Measurements from ENCODE around the gene C20orf96. TPM values are rescaled to one million over a fixed set of nuclear protein-coding genes. Genes with fewer than 3 reads are reported as not detected.

The C20orf96 gene
- total RNA-seq, 2 experiments from 2014 or later, result 9.6 to 11.7 TPM

DNA sequence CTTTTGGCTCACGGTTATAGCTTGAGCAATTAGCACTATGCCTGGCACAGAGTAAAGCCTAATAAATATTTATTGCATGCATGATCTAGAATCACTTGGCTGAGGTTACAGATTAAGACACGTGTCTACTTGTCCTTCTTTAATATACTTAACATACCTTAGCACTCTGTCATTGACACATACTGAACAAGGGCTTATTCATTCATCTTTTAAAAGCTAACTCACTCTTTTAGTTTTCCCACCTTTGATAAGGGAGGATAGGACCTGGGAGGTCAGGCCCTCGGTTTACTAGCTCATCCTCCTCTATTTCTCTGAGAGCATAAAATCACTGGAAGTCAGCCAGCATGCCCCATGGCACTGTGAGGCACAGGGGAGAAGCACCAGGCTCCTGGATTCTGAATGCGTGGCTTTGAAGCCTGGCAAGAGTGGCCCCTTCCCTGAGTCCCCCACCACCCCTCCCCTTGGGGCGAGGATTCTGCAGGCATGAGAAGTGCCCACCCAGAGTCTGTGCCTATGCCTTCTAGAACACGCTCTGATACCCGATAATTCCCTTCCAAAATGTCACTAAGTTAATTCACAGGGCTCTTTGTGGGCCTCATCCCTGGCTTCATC is 18.0 kb upstream of the C20orf96 start:
- DNase-seq (no peak), ATAC-seq (ENCODE audit: low read depth) (no peak)
- Mint-ChIP-seq H3K36me3 (peaks cover 2% of the 10 kb centered on the region), H3K4me3 (no peak overlapping the region), H3K27me3 (no peaks in the 10 kb centered on the region), H3K9me3 (no peaks in the 10 kb centered on the region), H3K27ac (no peak overlapping the region), H3K4me1 (peaks cover 18% of the 10 kb centered on the region)
- POLR2A ChIA-PET, result interaction anchor here (0.5 to 4.6 kb wide), 3 partner anchors 11 to 59 kb away, joined by 3 to 32 read pairs (median 4); partner anchors contain the start of genes SOX12 and ZCCHC3

DNA sequence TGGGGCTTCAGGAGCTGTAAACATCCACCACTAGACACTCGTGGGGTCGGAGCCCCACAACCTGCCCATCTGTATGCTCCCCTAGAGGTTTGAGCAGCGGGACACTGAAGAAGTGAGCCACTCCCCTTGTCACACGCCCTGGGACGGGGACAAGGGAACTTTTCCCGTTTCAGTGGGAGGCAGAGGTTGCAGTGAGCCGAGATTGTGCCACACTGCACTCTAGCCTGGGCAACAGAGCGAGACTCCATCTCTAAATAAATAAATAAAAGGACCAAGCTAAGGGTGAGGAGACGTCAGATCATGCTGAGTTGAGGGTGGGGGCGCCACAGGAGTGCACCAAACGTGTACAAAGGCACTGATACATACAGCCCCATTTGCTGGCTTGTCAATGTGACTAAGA is 15.2 kb upstream of the C20orf96 start:
- H3K36me3 Mint-ChIP-seq, result peaks cover 15% of the 10 kb centered on the region
- H3K9me3 Mint-ChIP-seq, result no peaks in the 10 kb centered on the region
- peaks cover 22% of the 10 kb centered on the region for H3K4me1 Mint-ChIP-seq
- H3K27me3 Mint-ChIP-seq, result no peaks in the 10 kb centered on the region
- DNase-seq (no peak), ATAC-seq (ENCODE audit: low read depth) (no peak)
- no peak overlapping the region for H3K4me3 Mint-ChIP-seq
- POLR2A ChIA-PET, result no interaction called here
- H3K27ac Mint-ChIP-seq, result no peak overlapping the region

DNA sequence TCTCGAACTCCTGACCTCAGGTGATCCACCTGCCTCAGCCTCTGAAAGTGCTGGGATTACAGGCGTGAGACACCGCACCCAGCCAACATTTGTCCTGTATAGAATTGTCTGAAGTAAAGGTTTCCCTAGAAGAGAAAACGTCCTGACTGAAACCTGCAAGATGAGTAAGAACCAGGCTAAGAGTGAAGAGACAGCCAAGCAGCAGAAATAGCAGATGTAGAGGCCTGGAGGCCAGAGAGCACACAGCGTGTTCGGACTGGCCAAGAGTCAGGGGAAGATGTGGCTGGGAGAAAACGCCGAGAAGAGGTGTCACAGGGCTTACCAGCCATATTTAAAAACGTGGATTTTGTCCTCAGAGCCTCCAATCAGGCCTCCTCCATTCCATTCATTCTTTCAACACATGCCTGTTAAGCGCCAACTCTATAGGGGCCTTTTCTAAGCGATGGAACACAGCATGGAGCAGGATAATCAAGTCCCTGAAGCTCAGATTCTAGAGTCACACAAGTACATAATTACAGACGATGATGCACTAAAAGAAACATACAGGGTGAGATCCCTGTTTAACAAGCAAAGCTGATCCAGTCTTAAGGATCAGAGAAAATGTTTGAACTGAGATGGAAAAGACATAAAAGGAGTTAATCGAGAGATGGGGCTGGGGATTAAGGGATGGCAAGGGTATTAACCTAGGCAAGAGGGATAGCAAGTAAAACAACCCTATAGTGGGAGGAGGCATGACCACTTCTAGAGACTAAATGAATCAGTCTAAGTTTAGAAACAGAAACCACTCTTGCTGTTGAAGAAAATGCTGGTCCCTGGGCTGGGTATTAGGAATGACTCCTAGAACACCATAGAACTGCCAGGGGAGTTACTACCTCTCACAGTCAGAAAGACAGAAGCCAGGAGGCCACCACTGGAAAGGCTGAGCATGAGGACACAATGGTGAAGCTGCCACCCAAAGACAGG is 11.6 kb upstream of the C20orf96 start:
- POLR2A ChIA-PET, result interaction anchor here (1.1 to 7.8 kb wide), 2 partner anchors 22 kb away, joined by 3 to 84 read pairs; partner anchors contain the start of gene SOX12
- H3K27ac Mint-ChIP-seq, result no peak overlapping the region
- no peak overlapping the region for H3K4me3 Mint-ChIP-seq

DNA sequence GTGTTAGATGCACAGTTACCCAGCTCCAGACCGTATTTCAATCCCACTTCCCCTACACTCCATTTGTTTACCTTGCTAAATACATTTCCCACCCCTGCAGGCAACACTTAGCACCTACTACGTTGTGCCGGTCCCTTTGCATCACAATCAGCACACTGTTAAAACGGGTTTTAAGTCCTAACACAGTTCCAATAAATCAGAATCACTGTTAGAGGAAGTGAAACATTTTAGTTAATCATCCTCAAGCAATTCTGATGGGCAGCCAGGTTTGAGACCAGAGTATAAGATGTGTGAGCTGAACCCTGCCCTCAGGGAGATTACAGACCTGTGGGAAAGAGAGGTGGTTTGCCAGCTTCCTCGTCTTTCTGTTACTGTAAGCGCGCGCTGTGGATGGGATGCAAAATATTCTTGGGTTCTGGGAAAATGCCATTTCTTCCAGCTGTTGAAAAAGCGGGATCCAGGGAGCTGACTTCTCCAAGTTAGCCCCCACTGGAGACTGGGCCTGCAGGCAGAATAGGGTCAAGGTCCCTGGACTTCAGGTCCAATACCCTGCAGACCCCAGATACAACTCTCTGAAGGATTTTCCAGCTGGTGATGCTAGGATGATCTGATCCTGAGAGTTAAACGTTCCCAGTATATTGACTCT is 9.9 kb upstream of the C20orf96 start:
- peaks cover 34% of the 10 kb centered on the region for H3K4me1 Mint-ChIP-seq
- ATAC-seq (ENCODE audit: low read depth), result no peak
- H3K27me3 Mint-ChIP-seq, result no peaks in the 10 kb centered on the region
- DNase-seq, result no peak
- H3K36me3 Mint-ChIP-seq, result peaks cover 32% of the 10 kb centered on the region
- H3K9me3 Mint-ChIP-seq, result no peaks in the 10 kb centered on the region
- POLR2A ChIA-PET, result interaction anchor here (5.0 to 7.8 kb wide), 2 partner anchors 9 to 24 kb away, joined by 32 to 84 read pairs; partner anchors contain the start of gene SOX12
- no peak overlapping the region for H3K27ac Mint-ChIP-seq
- peak overlapping the region; percentile 98 for H3K4me3 Mint-ChIP-seq

More for the DNA sequence above, 11.6 kb upstream of the C20orf96 start:
- Mint-ChIP-seq H3K9me3 (no peaks in the 10 kb centered on the region), H3K27me3 (no peaks in the 10 kb centered on the region), H3K36me3 (peaks cover 32% of the 10 kb centered on the region), H3K4me1 (peaks cover 25% of the 10 kb centered on the region)
- DNase-seq (no peak), ATAC-seq (ENCODE audit: low read depth) (no peak)

DNA sequence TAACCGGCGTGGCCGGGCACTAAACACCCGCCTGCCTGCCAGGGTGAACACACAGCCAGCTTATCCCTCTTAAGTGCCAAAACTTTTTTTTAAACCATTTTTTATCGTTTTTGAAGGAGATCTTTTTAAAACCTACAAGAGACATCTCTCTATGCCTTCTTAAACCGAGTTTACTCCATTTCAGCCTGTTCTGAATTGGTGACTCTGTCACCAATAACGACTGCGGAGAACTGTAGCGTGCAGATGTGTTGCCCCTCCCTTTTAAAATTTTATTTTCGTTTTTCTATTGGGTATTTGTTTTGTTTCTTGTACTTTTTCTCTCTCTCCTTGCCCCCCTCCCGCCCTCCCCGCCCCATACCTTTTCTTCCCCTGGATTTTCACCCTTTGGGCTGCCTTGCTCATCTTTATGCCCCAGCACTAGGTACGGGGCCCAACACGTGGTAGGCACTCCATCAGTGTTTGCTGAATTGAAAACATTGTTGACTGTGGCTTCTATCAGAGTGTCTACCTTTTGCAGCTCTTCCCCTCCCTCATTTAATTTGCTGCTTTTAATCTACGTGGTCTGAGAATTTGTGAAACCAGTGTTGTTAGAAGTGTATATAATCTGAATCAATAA is 8.3 kb upstream of the C20orf96 start:
- DNase-seq (no peak), ATAC-seq (ENCODE audit: low read depth) (no peak)
- peaks cover 31% of the 10 kb centered on the region for H3K36me3 Mint-ChIP-seq
- peak overlapping the region; percentile 98 for H3K4me3 Mint-ChIP-seq
- POLR2A ChIA-PET, result interaction anchor here (0.9 to 7.8 kb wide), 4 partner anchors 10 to 32 kb away, joined by 3 to 84 read pairs (median 18); partner anchors contain the start of gene SOX12
- H3K4me1 Mint-ChIP-seq, result peaks cover 37% of the 10 kb centered on the region
- no peaks in the 10 kb centered on the region for H3K9me3 Mint-ChIP-seq
- H3K27me3 Mint-ChIP-seq, result no peaks in the 10 kb centered on the region
- peak overlapping the region; percentile 98 for H3K27ac Mint-ChIP-seq

DNA sequence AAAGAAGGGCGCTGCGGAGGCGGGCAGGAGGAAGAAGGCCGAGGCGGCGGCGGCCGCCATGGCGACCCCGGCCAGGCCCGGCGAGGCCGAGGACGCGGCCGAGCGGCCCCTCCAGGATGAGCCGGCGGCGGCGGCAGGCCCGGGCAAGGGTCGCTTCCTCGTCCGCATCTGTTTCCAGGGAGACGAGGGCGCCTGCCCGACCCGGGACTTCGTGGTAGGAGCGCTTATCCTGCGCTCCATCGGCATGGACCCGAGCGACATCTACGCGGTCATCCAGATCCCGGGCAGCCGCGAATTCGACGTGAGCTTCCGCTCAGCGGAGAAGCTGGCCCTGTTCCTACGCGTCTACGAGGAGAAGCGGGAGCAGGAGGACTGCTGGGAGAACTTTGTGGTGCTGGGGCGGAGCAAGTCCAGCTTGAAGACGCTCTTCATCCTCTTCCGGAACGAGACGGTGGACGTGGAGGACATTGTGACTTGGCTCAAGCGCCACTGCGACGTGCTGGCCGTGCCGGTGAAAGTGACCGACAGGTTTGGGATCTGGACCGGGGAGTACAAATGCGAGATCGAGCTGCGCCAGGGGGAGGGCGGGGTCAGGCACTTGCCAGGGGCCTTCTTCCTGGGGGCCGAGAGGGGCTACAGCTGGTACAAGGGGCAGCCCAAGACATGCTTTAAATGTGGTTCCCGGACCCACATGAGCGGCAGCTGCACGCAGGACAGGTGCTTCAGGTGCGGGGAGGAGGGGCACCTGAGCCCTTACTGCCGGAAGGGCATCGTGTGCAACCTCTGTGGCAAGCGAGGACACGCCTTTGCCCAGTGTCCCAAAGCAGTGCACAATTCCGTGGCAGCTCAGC is 7.6 kb upstream of the C20orf96 start:
- Mint-ChIP-seq H3K4me1 (peaks cover 37% of the 10 kb centered on the region), H3K9me3 (no peaks in the 10 kb centered on the region), H3K4me3 (peak overlapping the region; percentile 98), H3K27me3 (no peaks in the 10 kb centered on the region), H3K36me3 (peaks cover 30% of the 10 kb centered on the region), H3K27ac (peak overlapping the region; percentile 98)
- POLR2A ChIA-PET, result interaction anchor here (1.1 to 7.8 kb wide), 8 partner anchors 10 to 109 kb away, joined by 3 to 84 read pairs (median 4); partner anchors contain the start of gene SOX12
- ATAC-seq (ENCODE audit: low read depth) (peak; percentile 28), DNase-seq (peak; percentile 71)

DNA sequence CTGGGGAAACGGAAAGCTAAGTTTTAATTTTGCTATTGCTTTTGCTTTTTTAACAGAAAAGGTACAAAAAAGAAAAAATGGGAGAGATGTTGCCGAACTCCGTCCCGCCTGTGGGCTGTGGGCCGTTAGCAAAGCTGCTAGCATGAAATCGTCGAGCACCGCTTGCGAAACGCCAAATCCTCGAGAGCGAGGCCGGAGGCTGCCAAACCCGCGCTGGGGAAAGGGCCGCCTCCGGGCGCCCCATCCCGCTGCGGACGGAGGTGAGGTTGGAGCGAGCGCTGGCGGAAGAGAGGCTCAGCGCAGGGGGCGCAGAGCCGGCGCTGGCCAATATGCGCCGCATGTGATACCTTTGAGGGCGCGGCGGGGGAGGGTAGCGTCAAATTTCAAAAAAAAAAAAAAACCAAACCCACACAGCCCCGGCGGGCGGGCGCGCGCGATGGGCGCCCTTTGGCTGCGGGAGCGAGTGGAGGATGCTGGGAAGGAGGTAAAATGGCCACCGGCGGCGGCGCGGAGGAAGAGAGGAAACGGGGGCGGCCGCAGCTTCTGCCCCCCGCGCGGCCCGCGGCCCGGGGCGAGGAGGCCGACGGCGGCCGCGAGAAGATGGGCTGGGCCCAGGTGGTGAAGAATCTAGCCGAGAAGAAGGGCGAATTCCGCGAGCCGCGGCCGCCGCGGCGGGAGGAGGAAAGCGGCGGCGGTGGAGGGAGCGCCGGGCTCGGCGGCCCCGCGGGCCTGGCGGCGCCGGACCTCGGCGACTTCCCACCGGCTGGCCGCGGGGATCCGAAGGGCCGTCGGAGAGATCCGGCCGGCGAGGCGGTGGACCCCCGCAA is 6.8 kb upstream of the C20orf96 start, which contains the start of gene ZCCHC3:
Gene ZCCHC3, plus strand, starts transcription at position 473 of the 827 bp plus-strand sequence. Its CDS starts 17 bp downstream, at position 490.
- H3K27me3 Mint-ChIP-seq, result no peaks in the 10 kb centered on the region
- H3K9me3 Mint-ChIP-seq, result no peaks in the 10 kb centered on the region
- DNase-seq, result peak; percentile 90
- peaks cover 39% of the 10 kb centered on the region for H3K4me1 Mint-ChIP-seq
- peaks cover 26% of the 10 kb centered on the region for H3K36me3 Mint-ChIP-seq
- POLR2A ChIA-PET, result interaction anchor here (0.9 to 7.8 kb wide), 15 partner anchors 10 to 246 kb away, joined by 3 to 84 read pairs (median 4); partner anchors contain the start of genes CSNK2A1 and SOX12
- peak within 1 kb of the TSS; percentile 99 for H3K27ac Mint-ChIP-seq
- H3K4me3 Mint-ChIP-seq, result peak within 1 kb of the TSS; percentile 98
- peak; percentile 88 for ATAC-seq (ENCODE audit: low read depth)

DNA sequence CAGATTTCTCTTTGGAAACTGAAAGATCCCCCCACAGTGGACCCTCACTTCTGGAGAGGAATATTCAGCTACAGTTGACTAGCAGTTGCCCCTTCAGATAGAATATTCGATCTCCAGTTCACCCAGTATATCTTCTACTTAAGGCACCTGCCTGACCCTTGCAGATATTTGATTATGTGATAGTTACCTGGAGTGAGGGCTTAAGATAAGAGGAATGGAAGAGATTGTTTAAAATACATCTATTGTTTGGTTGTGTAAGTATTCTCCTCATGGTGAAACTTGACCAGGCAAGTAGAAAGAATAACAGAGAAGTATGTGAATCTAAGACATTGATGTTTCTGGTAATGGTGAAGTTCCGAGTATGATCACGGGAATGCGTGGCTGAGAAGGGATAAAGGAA is 5.3 kb upstream of the C20orf96 start:
- no peak for DNase-seq
- Mint-ChIP-seq H3K27me3 (no peaks in the 10 kb centered on the region), H3K4me3 (peak overlapping the region; percentile 97), H3K4me1 (peaks cover 32% of the 10 kb centered on the region), H3K36me3 (peaks cover 16% of the 10 kb centered on the region), H3K9me3 (no peaks in the 10 kb centered on the region), H3K27ac (peak overlapping the region; percentile 99)
- POLR2A ChIA-PET, result interaction anchor here (0.6 to 7.8 kb wide), 3 partner anchors 13 to 205 kb away, joined by 3 to 84 read pairs (median 32); partner anchors contain the start of gene SOX12
- no peak for ATAC-seq (ENCODE audit: low read depth)

DNA sequence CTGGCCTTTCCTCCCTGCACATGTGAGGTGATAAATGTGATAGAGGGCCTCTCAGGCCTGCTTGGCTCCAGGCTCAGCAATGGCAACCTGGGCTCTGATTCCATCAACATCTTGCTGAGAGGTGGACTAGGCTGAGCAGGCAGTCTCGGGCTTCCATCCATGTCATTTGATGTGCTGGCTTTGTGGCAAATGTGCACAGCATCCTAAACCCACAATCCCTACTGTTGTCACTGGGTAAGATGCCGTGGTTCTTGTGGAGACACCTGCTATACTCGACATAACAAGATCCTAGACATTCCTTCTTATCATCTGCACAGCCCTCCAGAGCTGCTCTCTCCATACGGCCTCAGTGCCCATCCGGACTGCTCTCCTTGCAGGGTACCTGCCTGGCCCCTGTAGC is 4.1 kb upstream of the C20orf96 start:
- no peaks in the 10 kb centered on the region for H3K9me3 Mint-ChIP-seq
- H3K4me3 Mint-ChIP-seq, result no peak overlapping the region
- no peak overlapping the region for H3K27ac Mint-ChIP-seq
- H3K27me3 Mint-ChIP-seq, result no peaks in the 10 kb centered on the region
- POLR2A ChIA-PET, result interaction anchor here (7.8 kb wide), 1 partner anchor 30 kb away, joined by 84 read pairs; the partner anchor contains the start of gene SOX12
- peaks cover 11% of the 10 kb centered on the region for H3K36me3 Mint-ChIP-seq
- H3K4me1 Mint-ChIP-seq, result peaks cover 26% of the 10 kb centered on the region
- ATAC-seq (ENCODE audit: low read depth), result no peak
- no peak for DNase-seq

DNA sequence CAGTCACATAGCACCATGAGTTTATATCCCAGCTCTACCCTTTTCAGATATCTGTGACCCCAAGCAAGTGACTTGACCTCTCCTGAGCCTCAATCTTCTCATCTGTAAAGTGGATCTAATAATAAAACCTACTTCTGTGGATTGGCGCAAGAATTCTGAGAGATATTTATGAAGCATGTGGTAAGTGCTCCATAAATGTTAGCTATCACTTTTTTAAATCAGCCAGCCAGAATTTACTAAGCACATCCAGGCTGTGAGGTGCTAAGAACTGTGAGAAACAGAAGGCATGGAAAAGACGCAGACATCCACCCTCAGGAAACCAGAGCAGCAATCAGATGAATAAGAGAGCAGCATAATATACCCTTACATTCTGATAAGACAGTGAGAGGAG is 862 bp downstream of the C20orf96 start:
- no peaks in the 10 kb centered on the region for H3K27me3 Mint-ChIP-seq
- ATAC-seq (ENCODE audit: low read depth) (no peak), DNase-seq (no peak)
- H3K4me1 Mint-ChIP-seq, result peaks cover 19% of the 10 kb centered on the region
- POLR2A ChIA-PET, result interaction anchor here (0.6 to 1.1 kb wide), 2 partner anchors 36 to 41 kb away, joined by 3 read pairs; partner anchors contain the start of gene SOX12
- H3K27ac Mint-ChIP-seq, result no peak overlapping the region
- H3K9me3 Mint-ChIP-seq, result peaks cover 1% of the 10 kb centered on the region
- no peak overlapping the region for H3K4me3 Mint-ChIP-seq
- H3K36me3 Mint-ChIP-seq, result peaks cover 7% of the 10 kb centered on the region
